Measurements from ENCODE around the gene CTNNAL1. TPM values are rescaled to one million over a fixed set of nuclear protein-coding genes. Genes with fewer than 3 reads are reported as not detected.

Gene CTNNAL1
- total and polyA plus RNA-seq, 10 donors = 14.6 to 43.2 (median 36.3) TPM

DNA sequence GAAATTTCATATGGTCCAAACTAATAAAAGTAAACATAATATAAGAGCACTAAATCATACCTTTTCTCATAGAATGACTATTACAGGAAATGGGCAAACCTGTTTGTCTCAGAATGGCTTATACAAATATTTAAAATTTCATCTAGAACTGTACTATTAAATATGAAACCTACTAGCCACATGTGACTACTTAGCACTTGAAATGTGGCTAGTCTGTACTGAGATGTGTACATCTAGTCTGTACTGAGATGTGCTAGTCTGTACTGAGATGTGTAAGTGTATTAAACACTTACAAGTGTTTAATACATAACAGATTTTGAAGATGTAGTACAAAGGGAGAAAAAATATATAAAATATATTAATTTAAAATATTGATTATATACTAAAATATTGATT lies 56.7 kb downstream of the CTNNAL1 start:
- Histone ChIP-seq H3K27ac (no peak overlapping the region), H3K9me3 (no peaks in the 10 kb centered on the region), H3K36me3 (peaks cover 0 to 6% (median 0%) of the 10 kb centered on the region in 6 donors), H3K4me3 (no peak overlapping the region), H3K27me3 (replicated peaks in 1 of 7) (no peaks in the 10 kb centered on the region), H3K4me1 (peaks cover 0 to 8% (median 3%) of the 10 kb centered on the region in 6 donors)
- intact Hi-C loops (cut with DNase I; ENCODE audit: low total_unique reads) = no loop called here
- no peak for DNase-seq
- TF ChIP-seq POLR2AphosphoS5 (IDR thresholded peaks at IDR 0.05) (no peak), POLR2A (IDR thresholded peaks at IDR 0.05) (no peak)
- TF ChIP-seq, protein P1, sequence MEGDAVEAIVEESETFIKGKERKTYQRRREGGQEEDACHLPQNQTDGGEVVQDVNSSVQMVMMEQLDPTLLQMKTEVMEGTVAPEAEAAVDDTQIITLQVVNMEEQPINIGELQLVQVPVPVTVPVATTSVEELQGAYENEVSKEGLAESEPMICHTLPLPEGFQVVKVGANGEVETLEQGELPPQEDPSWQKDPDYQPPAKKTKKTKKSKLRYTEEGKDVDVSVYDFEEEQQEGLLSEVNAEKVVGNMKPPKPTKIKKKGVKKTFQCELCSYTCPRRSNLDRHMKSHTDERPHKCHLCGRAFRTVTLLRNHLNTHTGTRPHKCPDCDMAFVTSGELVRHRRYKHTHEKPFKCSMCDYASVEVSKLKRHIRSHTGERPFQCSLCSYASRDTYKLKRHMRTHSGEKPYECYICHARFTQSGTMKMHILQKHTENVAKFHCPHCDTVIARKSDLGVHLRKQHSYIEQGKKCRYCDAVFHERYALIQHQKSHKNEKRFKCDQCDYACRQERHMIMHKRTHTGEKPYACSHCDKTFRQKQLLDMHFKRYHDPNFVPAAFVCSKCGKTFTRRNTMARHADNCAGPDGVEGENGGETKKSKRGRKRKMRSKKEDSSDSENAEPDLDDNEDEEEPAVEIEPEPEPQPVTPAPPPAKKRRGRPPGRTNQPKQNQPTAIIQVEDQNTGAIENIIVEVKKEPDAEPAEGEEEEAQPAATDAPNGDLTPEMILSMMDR (IDR thresholded peaks at IDR 0.05 in 8 of 11, conservative IDR thresholded peaks at IDR 0.05 in 3 of 11) = no peak

DNA sequence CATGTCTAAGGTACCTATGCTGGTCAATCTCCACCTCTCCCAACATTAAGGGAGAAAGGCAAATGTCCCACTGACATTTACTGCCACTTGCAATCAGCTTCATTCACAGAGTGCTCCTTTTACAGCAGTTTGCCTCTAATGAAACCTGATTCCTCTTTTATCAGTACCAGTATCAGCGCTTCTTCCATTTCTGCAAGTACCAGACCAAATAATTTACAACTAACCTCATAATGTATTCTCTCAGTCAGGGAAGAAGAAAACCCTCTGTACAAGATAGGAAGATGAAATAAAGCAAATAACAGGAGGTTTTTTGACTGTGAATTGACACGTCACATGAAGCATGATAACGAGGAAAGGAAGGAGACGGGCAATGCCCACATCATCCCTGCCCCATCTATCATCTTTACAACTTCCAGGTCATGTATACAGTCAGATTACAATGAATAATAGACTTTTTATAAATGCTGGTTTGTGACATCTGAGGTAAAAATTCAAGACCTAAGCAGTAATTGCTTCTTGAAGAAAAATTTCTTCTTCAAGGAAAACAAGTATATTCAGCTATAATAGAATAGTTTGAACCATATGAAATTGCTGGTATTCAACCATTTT lies 57.2 kb downstream of the CTNNAL1 start:
- TF ChIP-seq POLR2AphosphoS5 (IDR thresholded peaks at IDR 0.05) (no peak), POLR2A (IDR thresholded peaks at IDR 0.05) (no peak)
- TF ChIP-seq, protein P1 (IDR thresholded peaks at IDR 0.05 in 8 of 11, conservative IDR thresholded peaks at IDR 0.05 in 3 of 11) = no peak
- Histone ChIP-seq H3K9me3 (no peaks in the 10 kb centered on the region), H3K4me3 (no peak overlapping the region), H3K36me3 (peaks cover 0 to 6% (median 0%) of the 10 kb centered on the region in 6 donors), H3K27ac (no peak overlapping the region), H3K4me1 (peaks cover 0 to 8% (median 3%) of the 10 kb centered on the region in 6 donors), H3K27me3 (replicated peaks in 1 of 7) (no peaks in the 10 kb centered on the region)
- intact Hi-C loops (cut with DNase I; ENCODE audit: low total_unique reads) = no loop called here
- WGBS, 5 donors = 86 to 91% (median 89%) methylated on average over 4 of the region's 4 CpGs
- no peak for DNase-seq

DNA sequence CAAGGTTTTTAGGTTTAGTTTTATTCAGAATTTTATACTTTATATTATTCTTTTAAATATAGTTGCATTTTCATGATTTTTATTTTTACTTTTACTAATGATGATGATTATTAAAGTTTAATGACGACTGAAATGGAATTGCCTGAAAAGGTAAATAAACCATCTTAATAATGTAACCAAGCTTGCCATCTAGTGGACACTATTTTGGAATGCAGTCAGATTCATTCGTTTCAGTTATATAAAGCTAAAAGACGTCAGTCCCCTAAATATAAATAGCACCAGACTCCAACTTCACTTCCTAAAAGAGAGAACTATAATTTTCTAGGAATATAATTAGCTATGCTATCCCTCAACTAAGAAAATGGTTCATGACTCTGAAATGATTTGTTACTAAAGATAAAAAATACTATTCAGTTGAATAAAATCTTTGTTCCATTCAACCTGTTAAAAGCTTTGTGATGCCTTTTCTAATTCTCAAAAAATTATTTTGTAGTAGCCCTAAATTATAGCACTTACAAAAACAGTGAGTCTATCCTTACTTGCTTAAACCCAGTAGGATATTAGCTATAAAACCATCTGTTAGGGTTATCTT lies 59.2 kb downstream of the CTNNAL1 start:
- Histone ChIP-seq H3K9me3 (no peaks in the 10 kb centered on the region), H3K36me3 (no peaks in the 10 kb centered on the region), H3K4me1 (peaks cover 0 to 8% (median 3%) of the 10 kb centered on the region in 6 donors), H3K27me3 (replicated peaks in 1 of 7) (no peaks in the 10 kb centered on the region), H3K4me3 (no peak overlapping the region), H3K27ac (peak overlapping the region in 1 of 8 donors; percentile 30)
- 3 to 7% (median 5%) methylated on average over 3 of the region's 3 CpGs for WGBS, 5 donors
- TF ChIP-seq, protein P1 (IDR thresholded peaks at IDR 0.05 in 8 of 11, conservative IDR thresholded peaks at IDR 0.05 in 3 of 11) = peak; percentile 29 to 73 (median 64)
- TF ChIP-seq POLR2AphosphoS5 (IDR thresholded peaks at IDR 0.05) = no peak
- intact Hi-C loops (cut with DNase I; ENCODE audit: low total_unique reads) = no loop called here
- no peak for DNase-seq

DNA sequence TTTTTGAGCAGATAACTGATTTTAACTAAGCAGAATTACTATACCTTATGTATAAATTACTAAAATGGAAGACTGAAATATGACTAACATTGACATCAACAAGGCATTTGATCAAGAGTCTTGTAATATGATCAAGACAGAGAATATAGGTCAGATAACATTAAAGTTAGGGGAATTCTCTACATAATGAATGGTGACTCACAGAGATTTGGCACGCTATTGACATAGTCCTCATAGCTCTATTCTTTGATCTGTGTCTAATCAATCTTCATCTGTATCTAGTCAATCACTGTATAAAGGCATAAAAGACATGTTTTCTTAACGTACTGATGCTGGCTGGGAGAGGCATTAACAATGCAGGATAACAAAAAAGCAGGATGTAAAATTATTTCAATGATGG lies 61.7 kb downstream of the CTNNAL1 start:
- no peak overlapping the region for H3K4me3 ChIP-seq
- intact Hi-C loops (cut with DNase I; ENCODE audit: low total_unique reads) = no loop called here
- no peak overlapping the region for H3K27ac ChIP-seq
- peaks cover 0 to 8% (median 3%) of the 10 kb centered on the region in 6 donors for H3K4me1 ChIP-seq
- H3K9me3 ChIP-seq = no peaks in the 10 kb centered on the region
- whole genome bisulfite sequencing, 5 donors = 68 to 91% (median 90%) methylated on average over 2 of the region's 2 CpGs
- TF ChIP-seq, protein P1 (IDR thresholded peaks at IDR 0.05 in 8 of 11, conservative IDR thresholded peaks at IDR 0.05 in 3 of 11) = no peak
- TF ChIP-seq POLR2A (IDR thresholded peaks at IDR 0.05) (no peak), POLR2AphosphoS5 (IDR thresholded peaks at IDR 0.05) (no peak)
- H3K36me3 ChIP-seq = no peaks in the 10 kb centered on the region
- no peak for DNase-seq
- H3K27me3 ChIP-seq (replicated peaks in 1 of 7) = no peaks in the 10 kb centered on the region

Data from spleen (tissue), 11 donors.